WTC11 (cell line): ENCODE results near the gene TSHZ1.

Source experiments
- CDX4 ChIP-seq: fragments of 250-450 bp; sonication (Bioruptor Pico); IDR thresholded peaks from 2 replicates; pipeline ENCODE4 v1.9.0; 2021; ENCODE audit warnings: moderate library complexity, mild to moderate bottlenecking, inconsistent platforms, borderline replicate concordance
- E2F1 ChIP-seq: sonication (generic); formaldehyde crosslinking; IDR thresholded peaks from 2 replicates; pipeline ENCODE4 v1.8.0; 2022; ENCODE audit warnings: mild to moderate bottlenecking, missing genetic modification reagents
- JUN ChIP-seq: sonication (generic); formaldehyde crosslinking; IDR thresholded peaks from 2 replicates; pipeline ENCODE4 v1.8.0; 2023; ENCODE audit warnings: mild to moderate bottlenecking, missing genetic modification reagents
- MAX ChIP-seq: sonication (generic); formaldehyde crosslinking; IDR thresholded peaks from 2 replicates; pipeline ENCODE4 v1.8.0; 2022; ENCODE audit warnings: mild to moderate bottlenecking, missing genetic modification reagents
- USF2 ChIP-seq: sonication (generic); formaldehyde crosslinking; IDR thresholded peaks from 2 replicates; pipeline ENCODE4 v1.8.1; 2023; ENCODE audit warnings: mild to moderate bottlenecking, missing genetic modification reagents, moderate library complexity
- ZNF317 ChIP-seq: sonication (generic); formaldehyde crosslinking; IDR thresholded peaks from 2 replicates; pipeline ENCODE4 v1.8.1; 2023; ENCODE audit warnings: low read depth, mild to moderate bottlenecking, moderate library complexity, missing genetic modification reagents, borderline replicate concordance
- ZNF512 ChIP-seq: sonication (generic); formaldehyde crosslinking; IDR thresholded peaks from 2 replicates; pipeline ENCODE4 v1.8.1; 2022; ENCODE audit warnings: missing genetic modification reagents, borderline replicate concordance
- TF ChIP-seq, protein P1 (sequence below): sonication (generic); formaldehyde crosslinking; IDR thresholded peaks from 2 replicates; pipeline ENCODE4 v1.8.0; 2022; ENCODE audit warnings: missing genetic modification reagents
- TF ChIP-seq, protein P2 (sequence below): fragments of 200-600 bp; IDR thresholded peaks from 2 replicates; pipeline ENCODE4 v1.8.0; 2022; ENCODE audit warnings: antibody characterized with exemption
- TF ChIP-seq, protein P3 (sequence below): sonication (generic); formaldehyde crosslinking; IDR thresholded peaks from 2 replicates; pipeline ENCODE4 v1.8.1; 2023; ENCODE audit warnings: mild to moderate bottlenecking, missing genetic modification reagents

DNA sequence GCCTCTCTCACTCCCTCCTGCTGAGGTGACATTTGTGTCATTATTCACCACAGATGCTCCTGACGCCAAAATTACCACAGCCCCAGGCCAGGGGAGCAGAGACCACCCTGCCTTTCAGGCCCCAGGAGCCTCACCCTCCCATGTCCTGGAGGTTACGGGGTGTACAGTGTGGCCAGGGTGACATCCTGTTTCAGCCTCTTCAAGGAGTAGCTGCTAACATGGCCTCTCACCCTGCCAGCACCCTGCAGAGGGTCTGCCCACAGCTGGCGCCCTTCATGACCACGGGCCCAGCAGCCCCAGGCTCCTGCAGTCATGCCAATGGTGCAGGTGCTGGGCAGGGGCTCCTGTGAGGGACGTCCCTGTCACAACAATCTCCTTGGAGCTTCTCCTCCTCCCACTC lies 124.3 kb downstream of the TSHZ1 start:
- TF ChIP-seq, protein P1, sequence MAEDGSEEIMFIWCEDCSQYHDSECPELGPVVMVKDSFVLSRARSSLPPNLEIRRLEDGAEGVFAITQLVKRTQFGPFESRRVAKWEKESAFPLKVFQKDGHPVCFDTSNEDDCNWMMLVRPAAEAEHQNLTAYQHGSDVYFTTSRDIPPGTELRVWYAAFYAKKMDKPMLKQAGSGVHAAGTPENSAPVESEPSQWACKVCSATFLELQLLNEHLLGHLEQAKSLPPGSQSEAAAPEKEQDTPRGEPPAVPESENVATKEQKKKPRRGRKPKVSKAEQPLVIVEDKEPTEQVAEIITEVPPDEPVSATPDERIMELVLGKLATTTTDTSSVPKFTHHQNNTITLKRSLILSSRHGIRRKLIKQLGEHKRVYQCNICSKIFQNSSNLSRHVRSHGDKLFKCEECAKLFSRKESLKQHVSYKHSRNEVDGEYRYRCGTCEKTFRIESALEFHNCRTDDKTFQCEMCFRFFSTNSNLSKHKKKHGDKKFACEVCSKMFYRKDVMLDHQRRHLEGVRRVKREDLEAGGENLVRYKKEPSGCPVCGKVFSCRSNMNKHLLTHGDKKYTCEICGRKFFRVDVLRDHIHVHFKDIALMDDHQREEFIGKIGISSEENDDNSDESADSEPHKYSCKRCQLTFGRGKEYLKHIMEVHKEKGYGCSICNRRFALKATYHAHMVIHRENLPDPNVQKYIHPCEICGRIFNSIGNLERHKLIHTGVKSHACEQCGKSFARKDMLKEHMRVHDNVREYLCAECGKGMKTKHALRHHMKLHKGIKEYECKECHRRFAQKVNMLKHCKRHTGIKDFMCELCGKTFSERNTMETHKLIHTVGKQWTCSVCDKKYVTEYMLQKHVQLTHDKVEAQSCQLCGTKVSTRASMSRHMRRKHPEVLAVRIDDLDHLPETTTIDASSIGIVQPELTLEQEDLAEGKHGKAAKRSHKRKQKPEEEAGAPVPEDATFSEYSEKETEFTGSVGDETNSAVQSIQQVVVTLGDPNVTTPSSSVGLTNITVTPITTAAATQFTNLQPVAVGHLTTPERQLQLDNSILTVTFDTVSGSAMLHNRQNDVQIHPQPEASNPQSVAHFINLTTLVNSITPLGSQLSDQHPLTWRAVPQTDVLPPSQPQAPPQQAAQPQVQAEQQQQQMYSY (CRISPR knock-in tag) = no peak
- TF ChIP-seq E2F1 (no peak), ZNF512 (CRISPR knock-in tag) (no peak), CDX4 (no peak), ZNF317 (no peak), USF2 (CRISPR knock-in tag) (no peak), MAX (CRISPR knock-in tag) (no peak), JUN (CRISPR knock-in tag) (no peak)
- TF ChIP-seq, protein P2, sequence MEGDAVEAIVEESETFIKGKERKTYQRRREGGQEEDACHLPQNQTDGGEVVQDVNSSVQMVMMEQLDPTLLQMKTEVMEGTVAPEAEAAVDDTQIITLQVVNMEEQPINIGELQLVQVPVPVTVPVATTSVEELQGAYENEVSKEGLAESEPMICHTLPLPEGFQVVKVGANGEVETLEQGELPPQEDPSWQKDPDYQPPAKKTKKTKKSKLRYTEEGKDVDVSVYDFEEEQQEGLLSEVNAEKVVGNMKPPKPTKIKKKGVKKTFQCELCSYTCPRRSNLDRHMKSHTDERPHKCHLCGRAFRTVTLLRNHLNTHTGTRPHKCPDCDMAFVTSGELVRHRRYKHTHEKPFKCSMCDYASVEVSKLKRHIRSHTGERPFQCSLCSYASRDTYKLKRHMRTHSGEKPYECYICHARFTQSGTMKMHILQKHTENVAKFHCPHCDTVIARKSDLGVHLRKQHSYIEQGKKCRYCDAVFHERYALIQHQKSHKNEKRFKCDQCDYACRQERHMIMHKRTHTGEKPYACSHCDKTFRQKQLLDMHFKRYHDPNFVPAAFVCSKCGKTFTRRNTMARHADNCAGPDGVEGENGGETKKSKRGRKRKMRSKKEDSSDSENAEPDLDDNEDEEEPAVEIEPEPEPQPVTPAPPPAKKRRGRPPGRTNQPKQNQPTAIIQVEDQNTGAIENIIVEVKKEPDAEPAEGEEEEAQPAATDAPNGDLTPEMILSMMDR = no peak
- TF ChIP-seq, protein P3, sequence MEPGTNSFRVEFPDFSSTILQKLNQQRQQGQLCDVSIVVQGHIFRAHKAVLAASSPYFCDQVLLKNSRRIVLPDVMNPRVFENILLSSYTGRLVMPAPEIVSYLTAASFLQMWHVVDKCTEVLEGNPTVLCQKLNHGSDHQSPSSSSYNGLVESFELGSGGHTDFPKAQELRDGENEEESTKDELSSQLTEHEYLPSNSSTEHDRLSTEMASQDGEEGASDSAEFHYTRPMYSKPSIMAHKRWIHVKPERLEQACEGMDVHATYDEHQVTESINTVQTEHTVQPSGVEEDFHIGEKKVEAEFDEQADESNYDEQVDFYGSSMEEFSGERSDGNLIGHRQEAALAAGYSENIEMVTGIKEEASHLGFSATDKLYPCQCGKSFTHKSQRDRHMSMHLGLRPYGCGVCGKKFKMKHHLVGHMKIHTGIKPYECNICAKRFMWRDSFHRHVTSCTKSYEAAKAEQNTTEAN = no peak
